Peyer's patch (tissue), 4 donors: ENCODE measurements around the gene NFAM1.

Experiments used
- POLR2A ChIP-seq, 2 donors: fragments of 450-650 bp; IDR thresholded peaks; one replicate each; pipeline ENCODE4 v1.5.1; 2017; ENCODE audit warnings: antibody characterized with exemption in 2 of 2, mild to moderate bottlenecking in 2 of 2, moderate library complexity in 2 of 2
- TF ChIP-seq, protein P1 (sequence below), 6 experiments: fragments of 450-650 bp in 4 of 6; fragments of 200-600 bp in 2 of 6; sonication (generic) in 1 of 6; IDR thresholded peaks; one replicate each; pipeline ENCODE4 v1.5.1; 2017 to 2019; ENCODE audit warnings: antibody characterized with exemption in 6 of 6, mild to moderate bottlenecking in 3 of 6, moderate library complexity in 1 of 6

DNA sequence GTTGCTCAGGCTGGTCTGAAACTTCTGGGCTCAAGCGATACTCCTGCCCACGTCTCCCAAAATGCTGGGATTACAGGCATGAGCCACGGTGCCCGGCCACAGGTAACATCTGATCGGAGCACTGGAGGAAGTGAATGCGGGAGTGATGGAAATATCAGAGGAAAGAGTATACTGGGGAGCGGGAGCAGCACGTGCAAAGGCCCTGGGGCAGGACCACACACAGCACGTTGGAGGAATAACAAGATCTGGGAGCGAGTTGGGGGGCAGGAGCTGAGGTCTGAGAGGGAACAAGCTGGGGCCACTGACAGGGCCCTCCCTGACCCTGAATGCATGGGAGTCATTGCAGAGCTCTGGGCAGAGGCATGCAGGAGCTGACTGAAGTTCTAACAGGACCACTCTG, 70.7 kb downstream of the NFAM1 start:
- TF ChIP-seq, protein P1, sequence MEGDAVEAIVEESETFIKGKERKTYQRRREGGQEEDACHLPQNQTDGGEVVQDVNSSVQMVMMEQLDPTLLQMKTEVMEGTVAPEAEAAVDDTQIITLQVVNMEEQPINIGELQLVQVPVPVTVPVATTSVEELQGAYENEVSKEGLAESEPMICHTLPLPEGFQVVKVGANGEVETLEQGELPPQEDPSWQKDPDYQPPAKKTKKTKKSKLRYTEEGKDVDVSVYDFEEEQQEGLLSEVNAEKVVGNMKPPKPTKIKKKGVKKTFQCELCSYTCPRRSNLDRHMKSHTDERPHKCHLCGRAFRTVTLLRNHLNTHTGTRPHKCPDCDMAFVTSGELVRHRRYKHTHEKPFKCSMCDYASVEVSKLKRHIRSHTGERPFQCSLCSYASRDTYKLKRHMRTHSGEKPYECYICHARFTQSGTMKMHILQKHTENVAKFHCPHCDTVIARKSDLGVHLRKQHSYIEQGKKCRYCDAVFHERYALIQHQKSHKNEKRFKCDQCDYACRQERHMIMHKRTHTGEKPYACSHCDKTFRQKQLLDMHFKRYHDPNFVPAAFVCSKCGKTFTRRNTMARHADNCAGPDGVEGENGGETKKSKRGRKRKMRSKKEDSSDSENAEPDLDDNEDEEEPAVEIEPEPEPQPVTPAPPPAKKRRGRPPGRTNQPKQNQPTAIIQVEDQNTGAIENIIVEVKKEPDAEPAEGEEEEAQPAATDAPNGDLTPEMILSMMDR (IDR thresholded peaks at IDR 0.05), result no peak
- TF ChIP-seq POLR2A (IDR thresholded peaks at IDR 0.05), result no peak
